ENCODE data around the gene GCK.

GRCh38 chr7:44121761-44122420, 67.3 kb downstream of the GCK start:
- no peak for TF ChIP-seq POLR2A (IDR thresholded peaks at IDR 0.05)
- no peak for TF ChIP-seq CTCF (IDR thresholded peaks at IDR 0.05)

Data from heart left ventricle (tissue), 13 donors.